GM18508 (cell line): ENCODE results near the gene KCP.

Experiments
- ATAC-seq: cut with Tn5 transposase; IDR thresholded peaks from one replicate; pipeline ENCODE4 v1.9.1; 2021; ENCODE audit warnings: moderate number of reproducible peaks; ENCODE audit not compliant: insufficient read depth, unreplicated experiment

The KCP gene

GRCh38 chr7:128876978-128877755 lies 33.3 kb downstream of the KCP start:
- no peak for ATAC-seq

- no peak for ATAC-seq
Measured at GRCh38 chr7:128876586-128876977, 33.9 kb downstream of the KCP start.

GRCh38 chr7:128876127-128876526 lies 34.4 kb downstream of the KCP start:
- ATAC-seq: no peak

- no peak for ATAC-seq
Measured at GRCh38 chr7:128875523-128875948, 35.0 kb downstream of the KCP start.

GRCh38 chr7:128874140-128875031 lies 36.1 kb downstream of the KCP start:
- no peak for ATAC-seq

- ATAC-seq: no peak
Measured at GRCh38 chr7:128873234-128873633, 37.3 kb downstream of the KCP start.

- no peak for ATAC-seq
Measured at GRCh38 chr7:128872394-128872824, 38.1 kb downstream of the KCP start.

GRCh38 chr7:128871050-128871449 lies 39.5 kb downstream of the KCP start:
- no peak for ATAC-seq

- ATAC-seq: no peak
Measured at GRCh38 chr7:128869944-128870285, 40.6 kb downstream of the KCP start.

GRCh38 chr7:128869138-128869943 lies 41.2 kb downstream of the KCP start:
- ATAC-seq: no peak

GRCh38 chr7:128868624-128869137 lies 41.8 kb downstream of the KCP start:
- ATAC-seq: no peak

- ATAC-seq: no peak
Measured at GRCh38 chr7:128867842-128868623, 42.5 kb downstream of the KCP start.

GRCh38 chr7:128867241-128867640 lies 43.3 kb downstream of the KCP start:
- ATAC-seq: no peak

GRCh38 chr7:128865996-128866877 lies 44.3 kb downstream of the KCP start:
- no peak for ATAC-seq

- ATAC-seq: no peak
Measured at GRCh38 chr7:128865303-128865702, 45.2 kb downstream of the KCP start.

GRCh38 chr7:128863433-128863989 lies 47.0 kb downstream of the KCP start:
- ATAC-seq: peak; percentile 22

- ATAC-seq: peak; percentile 71
Measured at GRCh38 chr7:128862571-128863432, 47.7 kb downstream of the KCP start, which contains the start of gene ATP6V1F. ATP6V1F (plus strand) TSS chr7:128862856; CDS start chr7:128862905, 49 bp downstream.
